ENCODE data around the gene MTURN.

MTURN gene

DNA sequence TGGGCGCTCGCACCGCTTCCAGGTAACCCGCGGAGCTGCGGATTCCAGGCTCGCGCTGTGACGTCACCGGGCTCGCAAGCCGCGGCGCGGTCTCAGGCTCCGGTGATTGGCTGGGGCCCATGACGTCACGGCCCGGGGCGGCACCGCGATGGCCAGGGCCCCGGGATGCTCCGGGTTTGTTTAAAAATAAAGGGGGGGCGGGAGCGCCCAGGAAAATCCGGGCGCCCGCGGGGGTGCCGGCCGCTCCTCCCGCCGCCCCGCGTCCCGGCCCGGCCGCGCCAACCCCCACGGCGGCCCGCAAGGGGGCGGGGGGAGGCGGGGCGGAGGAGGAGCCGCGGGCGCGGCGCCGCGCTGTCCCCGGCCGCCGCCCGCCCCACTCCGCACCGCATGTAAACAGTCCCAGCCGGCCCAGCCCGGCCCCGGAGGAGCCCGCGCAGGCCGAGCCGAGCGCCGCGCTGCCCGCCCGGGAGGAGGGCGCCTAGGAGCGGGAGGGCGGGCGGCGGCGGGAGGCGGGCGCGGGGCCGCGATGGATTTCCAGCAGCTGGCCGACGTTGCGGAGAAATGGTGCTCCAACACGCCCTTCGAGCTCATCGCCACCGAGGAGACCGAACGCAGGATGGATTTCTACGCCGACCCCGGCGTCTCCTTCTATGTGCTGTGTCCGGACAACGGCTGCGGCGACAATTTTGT is at the start of gene MTURN:
MTURN (plus strand) TSS at position 376 of the 690 bp plus-strand sequence; CDS start at position 527, 151 bp downstream.
- TF ChIP-seq, protein P1, sequence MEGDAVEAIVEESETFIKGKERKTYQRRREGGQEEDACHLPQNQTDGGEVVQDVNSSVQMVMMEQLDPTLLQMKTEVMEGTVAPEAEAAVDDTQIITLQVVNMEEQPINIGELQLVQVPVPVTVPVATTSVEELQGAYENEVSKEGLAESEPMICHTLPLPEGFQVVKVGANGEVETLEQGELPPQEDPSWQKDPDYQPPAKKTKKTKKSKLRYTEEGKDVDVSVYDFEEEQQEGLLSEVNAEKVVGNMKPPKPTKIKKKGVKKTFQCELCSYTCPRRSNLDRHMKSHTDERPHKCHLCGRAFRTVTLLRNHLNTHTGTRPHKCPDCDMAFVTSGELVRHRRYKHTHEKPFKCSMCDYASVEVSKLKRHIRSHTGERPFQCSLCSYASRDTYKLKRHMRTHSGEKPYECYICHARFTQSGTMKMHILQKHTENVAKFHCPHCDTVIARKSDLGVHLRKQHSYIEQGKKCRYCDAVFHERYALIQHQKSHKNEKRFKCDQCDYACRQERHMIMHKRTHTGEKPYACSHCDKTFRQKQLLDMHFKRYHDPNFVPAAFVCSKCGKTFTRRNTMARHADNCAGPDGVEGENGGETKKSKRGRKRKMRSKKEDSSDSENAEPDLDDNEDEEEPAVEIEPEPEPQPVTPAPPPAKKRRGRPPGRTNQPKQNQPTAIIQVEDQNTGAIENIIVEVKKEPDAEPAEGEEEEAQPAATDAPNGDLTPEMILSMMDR (IDR thresholded peaks at IDR 0.05), result peak; percentile 50
- Histone ChIP-seq H3K27me3 (peaks cover 15% of the 10 kb centered on the region), H3K9me3 (no peaks in the 10 kb centered on the region), H3K4me1 (ENCODE audit: control insufficient read depth in 1 of 2, insufficient read depth in 1 of 2, low read depth in 1 of 2, low read length in 1 of 2) (peaks cover 17 to 19% of the 10 kb centered on the region in 2 experiments), H3K27ac (peak within 1 kb of the TSS; percentile 95), H3K4me3 (ENCODE audit: low read depth in 1 of 2, low read length in 1 of 2) (peak within 1 kb of the TSS; percentile 73 to 78), H3K36me3 (peaks cover 5% of the 10 kb centered on the region)

DNA sequence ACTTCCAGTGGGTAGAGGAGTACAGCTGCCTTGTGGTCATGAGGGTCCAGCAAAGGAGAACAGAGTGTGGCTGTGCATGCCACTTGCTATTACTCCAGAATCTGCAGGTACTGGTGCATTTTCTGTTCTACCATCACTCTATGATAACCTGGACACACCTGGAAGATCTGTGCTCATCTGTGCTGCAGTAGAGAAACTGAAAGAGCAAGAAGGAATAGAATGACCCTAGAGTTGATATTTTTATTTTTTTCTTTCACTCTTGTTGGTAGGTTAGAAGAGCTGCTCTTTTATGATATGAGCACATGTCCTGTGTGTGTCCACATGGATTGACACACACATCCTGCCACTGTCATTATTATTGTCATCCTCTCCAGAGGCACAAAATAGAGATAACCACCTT is 48.3 kb upstream of the MTURN start:
- no peak overlapping the region for H3K4me3 ChIP-seq (ENCODE audit: low read depth in 1 of 2, low read length in 1 of 2)
- H3K36me3 ChIP-seq, result no peaks in the 10 kb centered on the region
- H3K27me3 ChIP-seq, result no peaks in the 10 kb centered on the region
- TF ChIP-seq, protein P1 (IDR thresholded peaks at IDR 0.05), result no peak
- H3K4me1 ChIP-seq (ENCODE audit: control insufficient read depth in 1 of 2, insufficient read depth in 1 of 2, low read depth in 1 of 2, low read length in 1 of 2), result no peaks in the 10 kb centered on the region
- no peak overlapping the region for H3K27ac ChIP-seq
- no peaks in the 10 kb centered on the region for H3K9me3 ChIP-seq

DNA sequence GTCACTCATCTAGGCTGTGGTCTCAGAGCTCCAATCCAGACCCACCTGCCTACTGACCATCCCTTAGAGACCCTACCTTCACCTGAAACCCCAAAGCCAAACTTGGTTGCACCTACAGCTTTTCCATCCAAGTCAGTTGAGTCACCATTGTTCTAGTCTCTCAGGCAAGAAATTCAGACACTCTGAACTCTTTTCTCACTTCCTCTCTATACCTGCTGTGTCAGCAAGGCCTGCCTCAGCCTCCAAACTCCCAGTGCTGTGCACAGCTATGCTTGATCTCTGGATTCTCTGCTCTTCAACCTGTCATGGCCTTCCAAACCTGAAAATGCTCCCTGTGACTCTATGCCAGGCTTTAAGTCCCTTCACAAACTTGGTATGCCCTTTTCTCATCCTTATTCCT is 47.4 kb upstream of the MTURN start:
- H3K4me3 ChIP-seq (ENCODE audit: low read depth in 1 of 2, low read length in 1 of 2), result no peak overlapping the region

DNA sequence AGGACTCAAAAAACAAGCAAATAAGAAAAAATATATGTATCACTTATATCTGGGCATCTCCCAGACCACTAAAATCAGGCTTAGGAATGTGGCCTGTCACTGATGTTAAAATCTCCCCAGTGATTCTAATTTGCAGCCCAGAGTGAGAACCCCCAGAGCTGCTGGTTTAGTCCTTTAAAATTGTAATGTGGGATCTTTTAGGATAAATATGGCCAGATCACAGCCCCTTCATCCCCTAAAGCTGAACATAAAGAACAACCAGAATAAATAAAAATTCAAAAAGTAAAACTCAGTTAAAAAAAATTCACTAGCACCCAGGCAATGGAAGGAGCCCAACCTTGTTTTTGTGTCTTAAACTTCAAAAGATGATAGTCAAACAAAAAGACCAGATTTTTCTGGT is 46.4 kb upstream of the MTURN start:
- Histone ChIP-seq H3K4me3 (ENCODE audit: low read depth in 1 of 2, low read length in 1 of 2) (no peak overlapping the region), H3K27ac (no peak overlapping the region), H3K4me1 (ENCODE audit: control insufficient read depth in 1 of 2, insufficient read depth in 1 of 2, low read depth in 1 of 2, low read length in 1 of 2) (no peaks in the 10 kb centered on the region), H3K36me3 (no peaks in the 10 kb centered on the region), H3K9me3 (no peaks in the 10 kb centered on the region), H3K27me3 (no peaks in the 10 kb centered on the region)
- TF ChIP-seq, protein P1 (IDR thresholded peaks at IDR 0.05), result no peak

More for the DNA sequence above, 47.4 kb upstream of the MTURN start:
- TF ChIP-seq, protein P1 (IDR thresholded peaks at IDR 0.05), result no peak
- Histone ChIP-seq H3K27ac (no peak overlapping the region), H3K4me1 (ENCODE audit: control insufficient read depth in 1 of 2, insufficient read depth in 1 of 2, low read depth in 1 of 2, low read length in 1 of 2) (no peaks in the 10 kb centered on the region), H3K27me3 (no peaks in the 10 kb centered on the region), H3K36me3 (no peaks in the 10 kb centered on the region), H3K9me3 (no peaks in the 10 kb centered on the region)

DNA sequence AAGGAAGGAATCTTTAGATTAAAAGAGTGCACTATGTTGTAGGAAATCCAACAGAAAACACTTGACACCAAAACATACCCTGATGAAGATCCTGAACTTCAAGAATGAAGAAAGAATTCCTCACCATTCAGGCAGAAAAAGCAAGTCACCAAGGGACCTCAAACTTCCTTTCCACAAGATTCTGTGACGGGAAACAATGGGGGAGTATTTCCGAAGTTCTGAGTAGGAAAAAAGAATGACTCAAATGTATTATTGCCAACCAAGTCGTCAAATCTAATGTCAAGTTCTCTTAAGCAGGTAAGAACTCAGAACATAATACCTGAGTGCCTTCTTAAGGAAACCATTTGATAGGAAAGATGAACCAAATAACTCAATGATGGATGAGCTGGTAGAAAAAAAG is 44.7 kb upstream of the MTURN start:
- H3K36me3 ChIP-seq, result no peaks in the 10 kb centered on the region
- TF ChIP-seq, protein P1 (IDR thresholded peaks at IDR 0.05), result no peak
- H3K27ac ChIP-seq, result no peak overlapping the region
- no peaks in the 10 kb centered on the region for H3K9me3 ChIP-seq
- H3K4me3 ChIP-seq (ENCODE audit: low read depth in 1 of 2, low read length in 1 of 2), result no peak overlapping the region
- no peaks in the 10 kb centered on the region for H3K27me3 ChIP-seq
- no peaks in the 10 kb centered on the region for H3K4me1 ChIP-seq (ENCODE audit: control insufficient read depth in 1 of 2, insufficient read depth in 1 of 2, low read depth in 1 of 2, low read length in 1 of 2)

Data from neutrophil (primary cell).